ENCODE measurements around the gene DCTN2.
"Not testable (repeated sequence)": the region's sequence is repeated elsewhere in the genome, so short reads cannot be mapped to it uniquely, and the experiment has no call there.

The DCTN2 gene

DNA sequence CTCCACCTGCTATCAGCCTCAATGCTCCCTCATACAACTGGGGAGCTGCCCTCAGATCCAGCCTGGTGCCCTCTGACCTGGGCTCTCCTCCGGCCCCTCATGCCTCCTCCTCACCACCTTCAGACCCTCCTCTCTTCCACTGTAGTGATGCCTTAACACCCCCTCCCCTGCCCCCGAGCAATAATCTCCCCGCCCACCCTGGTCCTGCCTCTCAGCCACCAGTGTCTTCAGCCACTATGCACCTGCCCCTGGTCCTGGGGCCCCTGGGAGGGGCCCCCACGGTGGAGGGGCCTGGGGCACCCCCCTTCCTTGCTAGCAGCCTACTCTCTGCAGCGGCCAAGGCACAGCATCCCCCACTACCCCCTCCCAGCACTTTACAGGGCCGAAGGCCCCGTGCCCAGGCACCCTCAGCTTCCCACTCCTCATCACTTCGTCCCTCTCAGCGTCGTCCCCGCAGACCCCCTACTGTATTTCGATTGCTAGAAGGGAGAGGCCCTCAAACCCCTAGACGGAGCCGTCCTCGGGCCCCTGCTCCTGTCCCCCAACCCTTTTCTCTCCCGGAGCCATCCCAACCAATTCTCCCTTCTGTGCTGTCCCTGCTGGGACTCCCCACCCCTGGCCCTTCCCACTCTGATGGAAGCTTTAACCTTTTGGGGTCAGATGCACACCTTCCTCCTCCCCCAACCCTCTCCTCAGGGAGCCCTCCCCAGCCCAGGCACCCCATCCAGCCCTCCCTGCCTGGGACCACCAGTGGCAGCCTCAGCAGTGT, 21.2 kb downstream of the DCTN2 start:
- FAIRE-seq: no peak

DNA sequence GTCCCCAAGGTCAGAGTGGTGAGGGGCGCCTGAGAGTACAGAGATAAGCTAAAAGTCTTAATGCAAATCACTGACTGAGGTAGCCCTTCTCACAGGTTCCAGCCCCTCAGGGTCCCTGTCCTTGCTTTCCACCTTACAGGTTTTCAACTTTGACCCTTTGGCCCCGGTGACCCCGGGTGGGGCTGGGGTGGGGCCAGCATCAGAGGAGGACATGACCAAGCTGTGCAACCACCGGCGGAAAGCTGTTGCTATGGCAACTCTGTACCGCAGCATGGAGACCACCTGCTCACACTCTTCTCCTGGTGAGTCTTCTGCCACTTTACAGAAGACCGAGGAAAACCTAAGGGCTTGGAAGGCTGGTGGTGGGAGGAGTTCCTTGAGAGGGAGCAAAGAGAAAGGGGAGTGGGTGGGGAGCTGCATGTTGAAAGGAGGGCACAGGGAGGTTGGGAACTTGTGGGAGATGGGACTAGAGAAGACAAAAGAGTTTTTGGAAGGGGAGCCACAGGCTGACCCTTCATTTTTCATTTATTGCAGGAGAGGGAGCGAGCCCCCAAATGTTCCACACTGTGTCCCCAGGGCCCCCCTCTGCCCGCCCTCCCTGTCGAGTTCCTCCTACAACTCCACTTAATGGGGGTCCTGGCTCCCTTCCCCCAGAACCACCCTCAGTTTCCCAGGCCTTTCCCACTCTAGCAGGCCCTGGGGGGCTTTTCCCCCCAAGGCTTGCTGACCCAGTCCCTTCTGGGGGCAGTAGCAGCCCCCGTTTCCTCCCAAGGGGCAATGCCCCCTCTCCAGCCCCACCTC, 22.0 kb downstream of the DCTN2 start:
- no peak for FAIRE-seq

DNA sequence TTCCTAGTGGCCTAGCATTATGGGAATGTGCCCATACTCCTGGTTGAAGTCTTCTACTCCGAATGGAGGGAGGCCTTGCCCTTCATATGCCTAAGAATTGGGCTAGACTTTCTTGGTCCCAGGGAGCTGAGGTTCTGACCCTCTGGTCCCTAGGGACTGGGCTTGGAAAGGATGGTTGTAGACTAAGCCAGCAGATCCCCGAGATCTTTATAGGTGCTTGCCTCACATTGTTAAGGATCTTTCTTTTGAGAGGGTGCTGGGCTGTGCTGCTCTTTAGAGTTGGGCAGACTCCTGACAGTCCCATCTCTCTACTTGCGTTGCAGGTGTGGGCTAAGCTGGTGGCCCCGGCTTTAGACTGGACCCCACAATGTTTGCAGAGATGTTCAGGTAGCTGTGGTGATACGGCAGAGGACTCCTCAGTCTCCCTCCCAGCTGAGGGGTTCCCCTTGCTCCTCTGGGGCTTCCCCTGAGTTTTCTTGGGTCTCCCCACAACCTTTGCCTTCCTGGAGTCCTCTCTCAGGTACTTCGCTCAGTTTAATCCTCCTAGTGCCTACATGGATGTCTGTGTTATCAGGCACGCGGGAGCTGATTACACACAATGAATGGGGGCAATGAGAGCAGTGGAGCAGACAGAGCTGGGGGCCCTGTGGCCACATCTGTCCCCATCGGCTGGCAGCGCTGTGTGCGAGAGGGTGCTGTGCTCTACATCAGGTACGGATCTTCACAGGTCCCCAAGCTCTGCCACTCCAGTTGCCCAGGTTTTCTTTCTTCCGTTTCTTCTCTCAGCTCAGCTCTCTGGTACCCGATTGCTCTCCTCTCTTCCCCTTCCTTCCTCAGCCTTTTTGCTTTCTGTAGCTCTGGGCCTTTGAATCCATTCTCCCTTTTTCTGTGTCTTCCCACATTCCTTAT, 23.0 kb downstream of the DCTN2 start:
- no peak for FAIRE-seq

DNA sequence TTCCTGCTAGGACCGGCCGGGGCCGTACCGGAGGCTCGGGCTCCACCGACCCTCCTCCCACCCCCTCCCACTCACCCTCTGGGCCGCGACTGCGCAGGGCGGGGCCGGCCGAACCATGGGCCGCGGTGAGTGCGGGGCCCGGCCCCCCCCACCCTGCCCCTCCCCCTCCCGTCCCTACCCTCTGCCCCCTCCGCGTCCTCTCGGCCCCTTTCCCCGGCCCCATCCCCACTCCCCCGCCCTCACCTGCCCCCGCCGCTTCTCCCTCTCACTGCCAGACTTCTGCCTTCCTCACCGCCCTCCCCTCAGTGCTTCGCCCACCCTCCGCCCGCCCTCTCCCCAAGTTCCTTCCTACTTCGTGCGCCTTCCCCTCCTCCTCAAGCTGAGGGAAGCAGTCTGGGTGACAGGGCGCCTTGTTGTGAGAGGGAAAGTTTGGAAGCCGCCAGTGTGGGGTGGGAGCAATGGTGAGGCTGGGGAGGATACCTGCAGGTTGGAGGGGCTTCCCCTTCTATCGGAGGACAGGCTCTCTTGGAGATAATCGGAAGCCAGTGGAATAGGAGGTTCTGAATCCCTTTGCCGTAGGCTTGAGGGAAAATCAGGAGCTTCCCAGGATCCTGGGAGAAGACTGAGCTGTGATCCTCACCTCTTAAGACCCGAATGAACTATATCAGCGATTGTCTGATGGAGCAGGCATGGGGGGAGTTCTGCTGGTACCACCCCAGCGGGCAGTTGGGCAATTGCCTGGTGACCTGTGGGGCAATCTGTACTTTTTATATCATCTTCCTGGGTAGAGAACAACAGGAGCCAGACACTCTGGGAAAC, 23.9 kb downstream of the DCTN2 start:
- no peak for FAIRE-seq

DNA sequence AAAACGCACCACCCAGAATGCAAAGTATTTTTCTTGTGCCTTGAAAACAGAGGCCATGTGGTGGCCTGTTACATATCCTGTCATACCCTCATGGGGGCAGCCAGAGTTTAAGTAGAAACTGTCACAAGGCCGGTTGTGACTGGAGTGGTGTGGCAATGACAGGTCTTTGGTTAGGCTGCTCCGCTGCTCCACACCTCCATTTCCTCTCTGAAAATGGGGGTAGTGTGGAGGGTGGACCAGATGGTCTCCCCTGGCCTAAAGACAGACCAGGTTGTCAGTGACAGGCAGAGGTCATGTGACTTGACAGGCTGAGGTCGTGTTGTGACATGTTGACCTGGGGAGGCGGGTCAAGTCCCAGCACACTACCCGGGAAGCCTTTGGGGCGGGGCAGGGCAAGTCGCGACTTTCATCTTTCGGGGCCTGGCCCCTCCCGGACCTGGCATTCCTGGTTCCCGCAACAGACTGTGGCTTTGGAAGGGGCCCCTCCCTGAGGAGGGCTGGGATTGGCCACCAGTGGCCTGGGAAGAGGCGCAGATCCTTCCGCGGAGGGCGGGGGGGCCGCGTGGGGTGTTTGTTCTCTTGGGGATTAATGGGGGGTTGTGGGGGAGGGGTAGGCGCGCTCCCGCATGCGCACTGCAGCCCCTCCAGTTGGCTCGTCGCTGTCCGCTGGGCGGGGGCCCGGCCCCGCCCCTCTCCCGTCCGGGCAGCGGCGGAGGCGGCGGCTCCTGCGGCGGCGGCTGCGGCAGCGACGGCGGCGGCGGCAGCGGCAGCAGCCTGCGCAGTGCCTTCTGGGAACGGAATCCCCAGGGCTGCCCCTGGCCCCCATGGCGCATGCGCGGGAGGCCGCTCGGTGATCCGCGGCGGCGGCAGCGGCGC, 24.7 kb downstream of the DCTN2 start, which contains the start of gene MBD6:
TSS of gene MBD6 (plus strand) at position 814 of the 876 bp plus-strand sequence. CDS start 1,480 bp downstream, outside the sequence.
- no peak for FAIRE-seq

DNA sequence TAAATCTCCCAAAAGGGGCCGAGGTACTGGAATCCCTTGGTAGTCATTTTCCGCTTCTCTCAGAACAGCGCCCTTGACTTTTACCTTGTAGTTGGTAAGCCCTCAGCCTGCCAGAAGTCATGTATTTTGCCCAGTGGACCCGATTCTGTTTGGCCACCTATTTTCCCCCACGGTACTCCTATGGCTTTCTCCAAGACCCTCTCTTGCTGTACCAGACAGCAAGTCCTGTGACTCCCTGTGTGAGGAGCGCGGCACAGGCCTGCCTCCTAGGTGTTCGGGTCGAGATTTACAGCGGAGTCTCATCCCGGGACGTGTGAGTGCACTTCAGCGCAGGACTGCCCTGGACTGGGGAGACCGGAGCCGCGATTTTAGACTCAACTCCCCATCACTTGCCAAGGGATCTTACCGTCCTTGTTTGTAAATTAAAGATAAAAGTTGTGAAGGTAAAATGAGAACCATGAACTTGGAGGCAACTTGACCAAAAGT, 25.4 kb downstream of the DCTN2 start:
- no peak for FAIRE-seq

DNA sequence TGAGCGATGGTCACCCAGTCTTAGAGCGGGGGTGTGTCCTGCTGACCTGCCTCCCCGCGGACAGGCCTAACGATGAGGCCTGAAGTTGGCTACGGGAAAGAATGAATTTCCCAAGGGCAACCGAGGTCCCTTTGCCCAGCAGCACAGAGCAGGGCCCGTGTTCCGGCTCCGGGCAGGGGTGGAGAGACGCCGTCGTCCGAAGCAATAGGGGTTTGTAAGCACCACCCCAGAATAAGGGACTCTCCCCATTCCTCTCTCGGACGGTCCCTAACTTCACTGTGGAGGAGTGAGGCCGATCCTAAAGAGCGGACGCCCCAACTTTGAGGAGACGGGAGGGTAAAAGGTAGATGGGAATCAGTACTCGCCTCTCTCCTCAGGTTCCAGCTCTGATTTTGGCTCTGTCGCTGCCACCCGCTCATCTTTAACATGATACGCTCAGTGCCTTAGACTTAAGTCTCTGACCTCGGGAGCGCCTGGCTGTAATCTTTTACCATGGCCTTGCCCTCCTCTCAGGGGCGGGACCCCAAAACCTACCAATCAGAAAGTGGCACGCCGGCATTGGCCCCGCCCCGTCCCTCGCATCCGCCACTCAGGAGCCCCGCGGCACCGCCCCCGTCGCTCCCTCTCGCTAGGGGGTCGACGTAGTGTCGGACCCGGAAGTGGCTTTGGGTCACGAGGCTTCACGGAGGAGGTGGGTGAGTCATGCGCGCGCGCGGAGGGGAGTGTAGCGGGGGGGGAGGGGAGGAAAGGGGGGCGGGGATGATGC, 26.8 kb downstream of the DCTN2 start, which contains the start of gene DDIT3:
TSS of gene DDIT3 (minus strand) at position 462 of the 766 bp plus-strand sequence. CDS start 3,108 bp downstream, outside the sequence.
- FAIRE-seq: peak; percentile 79

DNA sequence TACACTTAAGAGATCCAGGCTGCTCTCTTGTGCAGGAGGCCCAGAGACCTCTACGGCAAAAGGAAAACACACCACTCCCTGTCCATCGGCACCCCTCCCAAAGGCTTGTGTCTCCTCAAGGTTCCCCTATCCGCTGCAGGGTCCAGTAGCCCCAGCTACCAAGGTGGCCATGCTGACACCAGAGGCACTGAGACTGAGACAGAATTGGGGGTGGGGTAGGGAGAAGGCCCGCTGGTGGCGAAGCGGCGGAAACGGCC, 27.3 kb downstream of the DCTN2 start:
- FAIRE-seq: no peak

DNA sequence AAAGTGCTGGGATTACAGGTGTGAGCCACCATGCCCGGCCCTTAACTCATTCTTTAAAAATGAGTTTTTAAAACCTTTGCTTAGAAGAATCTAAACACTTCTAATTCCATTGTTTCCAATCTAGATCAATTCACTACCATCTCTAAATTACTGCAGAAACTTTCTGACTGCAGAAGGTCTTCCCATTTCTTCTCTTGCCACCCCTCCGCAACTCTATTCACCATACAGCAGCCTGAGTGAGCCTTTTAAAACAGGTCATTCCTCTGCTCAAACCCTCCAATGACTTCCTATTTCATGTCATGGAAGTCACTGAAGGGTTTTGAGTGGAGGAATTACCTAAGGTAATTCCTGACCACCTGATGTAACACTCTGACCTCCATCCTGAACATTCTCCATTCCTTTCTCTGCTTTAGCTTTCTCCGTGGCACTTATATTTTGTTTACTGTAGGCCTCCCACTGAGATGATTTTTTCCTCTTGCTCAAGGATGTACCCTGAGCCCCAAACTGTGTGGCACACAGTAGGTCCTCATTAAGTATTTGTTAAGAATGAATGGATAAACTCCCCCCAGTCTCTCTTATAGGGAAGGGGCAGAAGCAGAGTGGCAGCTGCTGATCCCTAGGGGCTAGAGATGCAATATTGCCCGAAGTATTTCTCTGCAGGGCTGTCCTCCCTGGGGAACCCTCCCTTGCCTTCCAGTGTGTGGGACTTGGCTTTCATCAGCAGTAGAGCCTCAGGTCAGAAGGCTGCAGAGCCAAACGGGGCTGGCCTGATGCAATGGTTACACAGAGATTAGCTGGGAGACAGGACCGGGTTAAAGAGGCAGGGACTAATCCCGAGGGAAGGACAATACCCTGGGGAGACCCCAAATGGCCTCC, 27.8 kb downstream of the DCTN2 start:
- no peak for FAIRE-seq

DNA sequence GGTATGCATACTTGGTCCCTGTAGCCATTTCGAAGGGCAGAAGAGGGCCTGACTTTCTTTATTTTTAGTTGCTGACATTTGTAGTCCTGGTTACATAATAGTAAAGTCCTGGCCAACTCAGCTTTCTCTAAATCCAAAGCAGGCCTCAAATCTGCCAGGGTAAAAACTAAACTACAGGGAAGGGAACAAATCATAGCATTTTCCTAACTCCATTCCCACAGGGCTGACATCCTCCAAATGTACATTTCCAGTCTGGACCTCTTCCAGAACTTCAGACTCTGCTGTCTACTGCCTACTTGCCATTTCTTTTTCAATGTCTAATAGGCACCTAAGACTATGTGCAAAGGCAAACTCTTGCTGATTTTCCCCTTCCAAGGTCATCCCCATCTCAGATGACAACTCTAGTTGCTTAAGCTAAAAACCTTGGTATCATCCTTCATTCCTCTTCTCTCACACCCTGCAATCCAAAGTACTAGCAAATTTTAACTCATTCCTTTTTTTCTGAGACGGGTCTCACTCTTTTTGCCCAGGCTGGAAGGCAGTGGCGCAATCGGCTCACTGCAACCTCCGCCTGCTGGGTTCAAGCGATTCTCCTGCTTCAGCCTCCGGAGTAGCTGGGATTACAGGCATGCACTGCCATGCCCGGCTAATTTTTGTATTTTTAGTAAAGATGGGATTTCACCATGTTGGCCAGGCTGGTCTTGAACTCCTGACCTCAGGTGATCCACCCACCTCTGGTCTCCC, 28.6 kb downstream of the DCTN2 start:
- no peak for FAIRE-seq

DNA sequence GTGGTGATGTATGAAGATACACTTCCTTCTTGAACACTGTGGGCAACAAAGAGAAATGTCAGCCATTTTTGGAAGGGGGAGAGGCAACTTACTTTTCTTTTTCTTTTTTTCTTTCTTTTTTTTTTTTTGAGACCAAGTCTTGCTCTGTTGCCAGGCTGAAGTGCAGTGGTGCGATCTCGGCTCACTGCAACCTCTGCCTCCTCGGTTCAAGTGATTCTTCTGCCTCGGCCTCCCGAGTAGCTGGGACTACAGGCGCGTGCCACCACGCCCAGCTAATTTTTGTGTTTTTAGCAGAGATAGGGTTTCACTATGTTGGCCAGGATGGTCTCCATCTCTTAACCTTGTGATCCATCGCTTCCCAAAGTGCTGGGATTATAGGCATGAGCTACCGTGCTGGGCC, 29.3 kb downstream of the DCTN2 start:
- FAIRE-seq: not testable (repeated sequence)

DNA sequence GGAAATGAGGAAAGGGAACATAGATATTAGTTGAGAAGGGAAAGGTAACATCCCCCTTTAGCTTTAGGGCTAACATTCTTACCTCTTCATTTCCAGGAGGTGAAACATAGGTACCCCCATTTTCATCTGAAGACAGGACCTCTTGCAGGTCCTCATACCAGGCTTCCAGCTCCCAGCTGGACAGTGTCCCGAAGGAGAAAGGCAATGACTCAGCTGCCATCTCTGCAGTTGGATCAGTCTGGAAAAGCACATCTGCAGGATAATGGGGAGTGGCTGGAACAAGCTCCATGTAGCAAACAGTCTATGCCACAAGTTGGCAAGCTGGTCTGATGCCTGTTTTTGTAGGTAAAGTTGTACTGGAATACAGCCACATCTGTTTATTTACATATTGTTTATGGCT, 29.8 kb downstream of the DCTN2 start:
- FAIRE-seq: no peak

DNA sequence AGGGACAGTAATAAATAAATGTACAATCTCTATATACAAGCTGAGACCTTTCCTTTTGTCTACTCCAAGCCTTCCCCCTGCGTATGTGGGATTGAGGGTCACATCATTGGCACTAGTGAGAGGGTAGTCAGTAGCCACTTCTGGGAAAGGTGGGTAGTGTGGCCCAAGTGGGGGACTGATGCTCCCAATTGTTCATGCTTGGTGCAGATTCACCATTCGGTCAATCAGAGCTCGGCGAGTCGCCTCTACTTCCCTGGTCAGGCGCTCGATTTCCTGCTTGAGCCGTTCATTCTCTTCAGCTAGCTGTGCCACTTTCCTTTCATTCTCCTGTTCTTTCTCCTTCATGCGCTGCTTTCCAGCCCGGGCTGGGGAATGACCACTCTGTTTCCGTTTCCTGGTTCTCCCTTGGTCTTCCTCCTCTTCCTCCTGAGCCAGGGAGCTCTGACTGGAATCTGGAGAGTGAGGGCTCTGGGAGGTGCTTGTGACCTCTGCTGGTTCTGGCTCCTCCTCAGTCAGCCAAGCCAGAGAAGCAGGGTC, 30.3 kb downstream of the DCTN2 start:
- no peak for FAIRE-seq

DNA sequence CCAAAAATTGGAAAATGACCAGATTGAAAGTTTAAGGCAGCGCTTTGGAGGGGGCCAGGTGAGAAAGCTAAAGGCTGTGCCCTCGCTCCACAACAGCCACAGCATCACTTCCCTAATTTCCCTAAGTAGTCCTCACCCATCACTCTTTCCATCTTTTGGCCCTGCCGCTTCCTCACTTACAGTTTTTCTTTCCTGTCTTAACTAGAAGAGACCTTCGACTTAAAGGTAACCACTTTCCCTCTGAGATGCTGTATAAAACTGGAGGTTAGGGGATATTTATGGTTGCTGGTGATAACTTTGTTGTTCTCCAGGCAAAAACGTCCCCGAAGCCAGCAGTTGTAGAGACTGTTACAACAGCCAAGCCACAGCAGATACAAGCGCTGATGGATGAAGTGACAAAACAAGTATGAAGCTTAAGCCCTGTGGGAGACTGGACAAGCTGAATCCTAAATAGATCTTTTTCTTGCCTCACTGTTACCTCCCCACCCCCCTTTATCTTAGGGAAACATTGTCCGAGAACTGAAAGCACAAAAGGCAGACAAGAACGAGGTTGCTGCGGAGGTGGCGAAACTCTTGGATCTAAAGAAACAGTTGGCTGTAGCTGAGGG, 31.0 kb downstream of the DCTN2 start:
- no peak for FAIRE-seq

DNA sequence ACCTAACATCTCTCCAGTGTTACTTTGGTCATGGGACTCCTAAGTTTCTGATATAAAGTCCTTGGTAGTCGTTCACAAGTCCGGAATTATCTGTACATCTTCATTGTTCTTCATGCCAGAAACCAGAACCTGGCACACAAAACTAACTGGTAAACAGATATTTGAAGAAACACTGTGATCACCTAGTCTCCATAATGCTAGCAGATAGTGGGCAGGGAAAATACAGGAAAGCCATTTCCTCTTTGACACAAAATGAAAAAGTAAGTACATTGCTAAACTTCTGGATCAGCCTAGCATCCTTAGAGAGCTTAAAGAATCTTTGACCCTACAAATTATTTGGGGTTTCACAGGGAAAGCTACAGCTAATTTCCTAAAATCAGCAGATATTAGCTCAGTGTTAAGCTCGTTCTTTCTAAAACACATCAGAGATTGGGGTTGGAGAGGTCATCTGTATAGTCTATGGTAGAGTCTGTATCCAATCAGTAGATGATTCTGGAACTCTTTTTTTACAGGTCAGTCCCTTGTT, 31.5 kb downstream of the DCTN2 start:
- FAIRE-seq: no peak

DNA sequence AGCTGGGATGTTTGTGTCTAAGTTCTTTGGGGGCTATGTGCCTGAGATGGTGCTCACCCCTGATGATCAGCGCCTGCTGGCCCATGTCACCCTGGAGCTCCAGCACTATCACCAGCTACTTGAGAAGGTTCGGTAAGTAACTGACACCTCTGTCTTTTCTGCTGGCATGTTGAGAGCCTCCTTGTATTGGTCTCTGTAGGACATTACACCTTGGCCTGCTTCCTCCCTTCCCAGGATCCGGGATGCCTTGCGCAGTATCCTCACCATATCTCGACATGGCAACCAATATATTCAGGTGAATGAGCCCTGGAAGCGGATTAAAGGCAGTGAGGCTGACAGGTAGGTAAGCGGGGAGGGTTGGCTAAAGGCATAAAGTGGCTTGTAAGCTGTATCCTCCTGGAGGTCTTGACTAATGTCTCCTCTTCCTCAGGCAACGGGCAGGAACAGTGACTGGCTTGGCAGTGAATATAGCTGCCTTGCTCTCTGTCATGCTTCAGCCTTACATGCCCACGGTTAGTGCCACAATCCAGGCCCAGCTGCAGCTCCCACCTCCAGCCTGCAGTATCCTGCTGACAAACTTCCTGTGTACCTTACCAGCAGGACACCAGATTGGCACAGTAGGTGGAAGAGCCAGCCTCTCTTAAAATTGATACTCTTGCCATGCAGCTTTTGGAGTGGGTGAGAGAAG, 32.1 kb downstream of the DCTN2 start:
- FAIRE-seq: no peak

DNA sequence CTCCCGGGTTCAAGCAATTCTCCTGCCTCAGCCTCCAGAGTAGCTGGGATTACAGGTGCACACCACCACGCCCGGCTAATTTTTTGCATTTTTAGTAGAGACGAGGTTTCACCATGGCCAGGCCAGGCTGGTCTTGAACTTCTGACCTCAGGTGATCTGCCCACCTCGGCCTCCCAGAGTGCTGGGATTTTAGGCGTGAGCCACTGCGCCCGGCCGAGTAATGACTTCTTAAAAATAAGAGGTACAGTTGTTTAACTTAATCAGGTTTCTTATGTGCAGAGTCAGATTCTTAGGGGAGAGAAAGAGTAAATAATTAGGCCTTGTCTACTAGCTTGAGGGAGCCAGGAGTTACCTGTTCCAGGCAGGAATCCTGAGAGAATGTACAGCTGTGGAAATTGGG, 32.7 kb downstream of the DCTN2 start:
- FAIRE-seq: not testable (repeated sequence)
